Measurements from ENCODE around the gene LRRC14B.
"Not testable (repeated sequence)": the region's sequence is repeated elsewhere in the genome, so short reads cannot be mapped to it uniquely, and the experiment has no call there.

Gene LRRC14B

GRCh38 chr5:208449-209114, 17.3 kb downstream of the LRRC14B start:
- DNase-seq, result no peak

DNA sequence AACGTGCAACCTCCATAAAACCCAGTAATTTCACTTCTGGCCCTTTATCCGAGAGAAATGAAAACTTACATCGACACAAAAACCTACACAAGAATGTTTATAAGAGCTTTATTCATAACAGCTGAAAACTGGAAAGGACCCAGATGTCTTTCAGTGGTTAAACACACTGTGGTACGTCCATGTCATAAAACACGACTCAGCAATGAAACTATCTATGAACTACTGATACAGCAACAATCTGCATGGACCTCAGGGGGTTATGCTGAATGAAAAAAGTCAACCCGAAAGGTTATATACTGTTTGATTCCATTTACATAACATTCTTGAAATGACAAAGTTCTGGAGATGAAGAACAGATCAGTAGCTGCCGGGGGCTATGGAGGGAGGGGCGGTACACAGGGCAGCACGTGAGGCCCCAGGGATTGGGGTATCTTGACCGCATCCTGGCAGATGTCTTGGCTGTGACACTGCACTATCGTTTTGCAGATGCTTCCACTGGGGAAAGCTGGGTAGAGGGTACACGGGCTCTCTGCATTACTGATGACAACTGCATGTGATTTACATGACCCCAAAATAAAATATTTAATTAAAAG, 22.6 kb downstream of the LRRC14B start:
- no peak for DNase-seq

- DNase-seq, result peak; percentile 21
These were observed 24.0 kb downstream of the LRRC14B start for GRCh38 chr5:215256-215655.

- DNase-seq, result not testable (repeated sequence)
These were observed 24.8 kb downstream of the LRRC14B start for GRCh38 chr5:216076-216475.

DNA sequence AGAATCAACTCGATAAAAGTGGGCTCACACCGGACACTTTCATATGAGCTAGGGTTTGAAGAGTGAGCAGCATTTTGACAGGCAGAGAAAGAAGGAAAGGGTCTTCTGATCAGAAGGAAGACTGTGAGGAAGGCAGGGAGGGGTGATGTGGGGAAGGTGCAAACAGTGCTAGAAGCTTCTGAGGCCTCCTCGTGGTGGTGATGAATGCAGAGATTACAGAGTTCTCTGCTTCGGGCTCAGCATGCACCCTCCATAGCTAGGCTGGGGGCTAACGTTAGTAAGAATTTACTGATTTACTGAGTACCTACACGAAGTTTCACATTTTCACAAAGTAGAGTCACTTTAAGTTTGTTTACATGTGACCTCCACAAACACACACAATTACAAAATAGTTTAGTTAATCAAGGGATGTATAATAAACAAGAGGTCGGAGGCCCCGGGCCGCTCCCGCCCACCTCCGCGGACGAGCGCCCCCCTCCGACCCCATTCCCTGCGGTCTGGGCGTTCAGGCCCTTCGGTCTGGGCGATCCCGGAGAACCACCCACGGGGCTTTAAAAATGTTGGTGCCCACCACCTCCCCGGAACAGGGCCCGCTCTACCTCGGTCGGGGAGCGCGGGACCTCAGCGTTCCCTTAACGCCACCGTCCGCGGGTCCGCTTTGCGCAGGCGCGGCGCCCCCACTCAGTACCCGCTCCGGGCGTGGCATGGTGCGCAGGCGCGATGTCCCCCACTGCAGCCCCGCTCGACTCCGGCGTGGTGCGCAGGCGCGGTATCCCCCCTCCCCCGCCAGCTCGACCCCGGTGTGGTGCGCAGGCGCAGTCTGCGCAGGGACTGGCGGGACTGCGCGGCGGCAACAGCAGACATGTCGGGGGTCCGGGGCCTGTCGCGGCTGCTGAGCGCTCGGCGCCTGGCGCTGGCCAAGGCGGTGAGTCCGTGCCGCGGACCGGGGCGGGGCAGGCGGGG, 26.5 kb downstream of the LRRC14B start, which contains the start of the genes CCDC127 and SDHA:
TSS of gene CCDC127 (minus strand) at position 660 of the 963 bp plus-strand sequence. CDS start 1,304 bp downstream, outside the sequence.
TSS of gene SDHA (plus strand) at position 827 of the 963 bp plus-strand sequence. CDS start at position 863, 36 bp downstream.
- peak; percentile 89 for DNase-seq

GRCh38 chr5:218457-219291, 27.4 kb downstream of the LRRC14B start:
- DNase-seq, result peak; percentile 28

DNA sequence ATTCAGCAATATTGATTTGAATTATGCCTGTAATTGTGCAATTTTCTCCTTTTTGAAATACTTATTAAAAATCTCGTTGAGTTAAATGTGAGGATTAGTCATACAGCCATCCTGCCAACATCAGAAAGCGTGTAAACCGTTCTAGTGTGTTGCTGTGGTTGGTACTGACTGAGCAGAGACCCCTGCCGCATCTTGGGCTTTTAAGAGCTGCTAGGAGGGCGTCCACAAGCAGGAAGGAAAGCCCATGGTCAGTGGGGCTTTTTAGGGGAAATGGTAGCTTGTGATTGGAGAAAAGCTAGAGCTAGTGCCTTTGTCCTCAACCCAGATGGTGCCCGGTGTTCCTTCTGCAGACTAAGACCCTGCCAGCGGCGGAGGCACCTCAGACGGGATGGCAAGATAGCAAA, 28.2 kb downstream of the LRRC14B start:
- DNase-seq, result peak; percentile 21

DNA sequence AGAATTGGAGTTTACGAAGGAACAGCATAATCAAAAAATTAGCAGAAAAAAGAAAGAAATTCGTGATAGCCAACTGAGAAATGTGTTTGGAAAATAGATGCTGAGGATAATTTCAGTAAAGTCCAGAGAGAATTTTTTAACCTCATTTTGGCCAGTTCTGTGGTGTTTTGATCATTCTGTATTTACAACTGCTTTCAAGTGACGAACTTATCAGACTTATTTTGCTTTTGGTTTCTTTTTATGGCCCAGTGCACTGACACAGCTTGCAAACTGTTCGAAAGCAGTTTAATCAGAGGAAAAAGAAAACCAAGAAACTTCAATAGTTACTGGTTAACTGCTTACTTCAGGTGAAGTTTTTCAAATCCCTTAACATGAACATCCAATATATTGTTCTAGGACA, 28.7 kb downstream of the LRRC14B start:
- DNase-seq, result no peak

DNA sequence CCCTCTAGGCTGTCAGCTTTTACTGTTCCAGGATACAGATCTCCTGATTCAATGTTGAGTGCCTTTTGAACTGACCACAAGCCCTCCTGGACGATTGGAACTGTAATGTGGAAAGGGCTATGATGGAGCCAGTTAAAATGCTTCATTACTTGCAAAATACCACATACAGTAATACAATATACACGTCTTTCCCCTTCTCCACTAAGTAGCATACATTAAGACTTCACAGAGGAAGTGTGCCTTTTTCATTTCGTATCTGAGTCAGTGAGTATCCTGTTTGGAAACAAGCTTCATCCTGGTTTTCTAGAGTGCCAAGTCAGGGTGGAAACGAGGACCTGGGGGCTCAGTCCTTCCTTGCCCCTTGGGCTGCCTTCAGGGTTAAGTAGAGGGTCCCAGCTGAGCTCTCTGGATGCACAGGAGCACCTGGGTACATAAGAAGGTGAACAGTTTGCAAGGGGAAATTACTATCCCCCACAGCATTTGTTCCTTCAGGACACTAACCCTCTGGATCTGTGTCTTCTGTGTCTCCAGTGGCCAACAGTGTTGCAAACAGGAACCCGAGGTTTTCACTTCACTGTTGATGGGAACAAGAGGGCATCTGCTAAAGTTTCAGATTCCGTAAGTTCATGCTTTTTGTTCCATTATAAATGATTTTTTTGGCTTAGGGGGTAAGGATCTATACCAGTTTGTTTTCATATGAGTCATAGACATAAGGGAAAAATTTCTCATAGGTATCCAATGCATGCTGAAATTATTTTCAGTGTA, 31.8 kb downstream of the LRRC14B start:
- DNase-seq, result peak; percentile 14

GRCh38 chr5:223791-224190, 32.5 kb downstream of the LRRC14B start:
- DNase-seq, result no peak

- DNase-seq, result no peak
These were observed 34.0 kb downstream of the LRRC14B start for GRCh38 chr5:225334-225733.

DNA sequence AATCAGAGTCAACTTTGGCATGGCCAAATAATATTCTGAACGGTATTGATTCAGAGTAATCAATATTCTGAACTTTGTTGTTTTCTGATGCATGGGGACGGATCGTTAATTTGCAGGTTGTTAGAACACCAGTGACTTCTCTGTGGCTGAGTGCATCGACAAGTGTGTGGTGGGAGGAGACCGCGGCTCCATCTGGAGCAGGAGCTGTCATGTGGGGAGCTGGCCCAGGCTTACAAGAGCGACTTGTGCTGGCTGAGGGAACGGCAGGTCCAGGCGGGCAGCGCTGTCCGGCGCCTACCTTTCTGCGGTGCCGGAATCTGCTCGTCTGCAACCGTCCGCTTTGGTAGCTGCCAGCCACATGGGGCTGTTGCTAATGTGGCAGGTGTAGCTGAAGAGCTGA, 36.1 kb downstream of the LRRC14B start:
- not testable (repeated sequence) for DNase-seq

GRCh38 chr5:228886-229285, 37.6 kb downstream of the LRRC14B start:
- DNase-seq, result no peak

DNA sequence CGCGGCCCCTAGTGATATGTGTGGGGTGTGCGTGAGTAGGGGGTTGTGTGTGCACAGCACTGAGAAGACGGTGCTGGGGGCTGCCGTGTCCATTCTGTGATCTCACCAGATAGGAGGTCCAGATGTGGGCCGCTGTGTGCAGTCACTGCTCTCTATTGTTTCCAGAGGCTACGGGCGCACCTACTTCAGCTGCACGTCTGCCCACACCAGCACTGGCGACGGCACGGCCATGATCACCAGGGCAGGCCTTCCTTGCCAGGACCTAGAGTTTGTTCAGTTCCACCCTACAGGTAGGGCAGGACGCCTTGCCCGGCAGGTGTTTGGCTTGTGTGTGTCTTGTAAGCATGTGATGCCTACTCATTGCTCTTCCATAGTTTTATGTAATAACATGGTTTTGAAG, 39.4 kb downstream of the LRRC14B start:
- DNase-seq, result no peak

GRCh38 chr5:231661-232060, 40.4 kb downstream of the LRRC14B start:
- no peak for DNase-seq

GRCh38 chr5:233426-233825, 42.1 kb downstream of the LRRC14B start:
- not testable (repeated sequence) for DNase-seq

DNA sequence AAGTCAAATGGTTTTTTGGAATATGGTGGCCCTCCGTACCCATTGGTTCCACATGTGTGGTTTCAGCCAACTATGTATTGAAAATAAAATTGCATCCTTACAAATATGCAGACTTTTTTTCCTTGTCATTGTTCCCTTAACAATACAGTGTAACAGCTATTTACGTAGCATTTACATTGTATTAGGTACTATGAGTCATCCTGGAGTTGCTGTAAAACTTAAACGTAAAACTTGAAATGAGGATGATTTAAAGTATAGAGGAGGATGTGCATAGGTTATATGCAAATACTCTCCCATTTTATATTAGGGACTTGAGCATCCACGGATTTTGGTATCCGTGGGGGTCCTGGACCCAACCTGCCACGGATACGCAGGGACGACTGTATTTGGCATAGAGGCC, 43.2 kb downstream of the LRRC14B start:
- DNase-seq, result no peak

GRCh38 chr5:235527-235926, 44.2 kb downstream of the LRRC14B start:
- DNase-seq, result not testable (repeated sequence)

GRCh38 chr5:237931-238330, 46.6 kb downstream of the LRRC14B start:
- not testable (repeated sequence) for DNase-seq

GRCh38 chr5:240550-240949, 49.3 kb downstream of the LRRC14B start:
- DNase-seq, result not testable (repeated sequence)

GRCh38 chr5:241045-241669, 49.9 kb downstream of the LRRC14B start:
- DNase-seq, result not testable (repeated sequence)

All from fibroblast of skin of back (primary cell).